ENCODE data around the gene DNMT3A.

GRCh38 chr2:25215948-25216679 lies 125.6 kb downstream of the DNMT3A start:
- TF ChIP-seq POLR2A (IDR thresholded peaks at IDR 0.05) (peak in 1 of 3 donors; percentile 22), POLR2AphosphoS5 (IDR thresholded peaks at IDR 0.05) (peak; percentile 64 to 86 (median 83)), CTCF (IDR thresholded peaks at IDR 0.05 in 8 of 11, conservative IDR thresholded peaks at IDR 0.05 in 3 of 11) (no peak)
